Skeletal muscle satellite cell (primary cell): ENCODE results near the gene LBH.

Experiments used
- H3K27me3 ChIP-seq: 2 replicates; pipeline ENCODE4 v1.7.0; 2013; ENCODE audit warnings: low read length; ENCODE audit not compliant: control insufficient read depth, insufficient read depth
- H3K36me3 ChIP-seq: 2 replicates; pipeline ENCODE4 v1.7.0; 2013; ENCODE audit warnings: mild to moderate bottlenecking, control low read depth, low read length; ENCODE audit not compliant: insufficient read depth
- H3K4me1 ChIP-seq: 2 replicates; pipeline ENCODE4 v1.7.0; 2013; ENCODE audit warnings: low read length; ENCODE audit not compliant: control insufficient read depth, insufficient read depth
- H3K4me2 ChIP-seq: 2 replicates; pipeline ENCODE4 v1.7.0; 2013; ENCODE audit warnings: mild to moderate bottlenecking, low read length
- H3K4me3 ChIP-seq: 2 replicates; pipeline ENCODE4 v1.7.0; 2013; ENCODE audit warnings: low read length
- H3K9ac ChIP-seq: 2 replicates; pipeline ENCODE4 v1.7.0; 2013; ENCODE audit warnings: mild to moderate bottlenecking, low read depth, low read length, moderate library complexity
- H3K9me3 ChIP-seq: replicated peaks from 2 replicates; pipeline ENCODE4 v1.7.0; 2013; ENCODE audit warnings: mild to moderate bottlenecking, control low read depth, low read length
- small RNA-seq: library from RNA; depleted of rRNA; stranded (forward); fragments of <200 nt; gene quantifications from one replicate; pipeline ENCODE3, GENCODE V24; 2012

LBH gene

DNA sequence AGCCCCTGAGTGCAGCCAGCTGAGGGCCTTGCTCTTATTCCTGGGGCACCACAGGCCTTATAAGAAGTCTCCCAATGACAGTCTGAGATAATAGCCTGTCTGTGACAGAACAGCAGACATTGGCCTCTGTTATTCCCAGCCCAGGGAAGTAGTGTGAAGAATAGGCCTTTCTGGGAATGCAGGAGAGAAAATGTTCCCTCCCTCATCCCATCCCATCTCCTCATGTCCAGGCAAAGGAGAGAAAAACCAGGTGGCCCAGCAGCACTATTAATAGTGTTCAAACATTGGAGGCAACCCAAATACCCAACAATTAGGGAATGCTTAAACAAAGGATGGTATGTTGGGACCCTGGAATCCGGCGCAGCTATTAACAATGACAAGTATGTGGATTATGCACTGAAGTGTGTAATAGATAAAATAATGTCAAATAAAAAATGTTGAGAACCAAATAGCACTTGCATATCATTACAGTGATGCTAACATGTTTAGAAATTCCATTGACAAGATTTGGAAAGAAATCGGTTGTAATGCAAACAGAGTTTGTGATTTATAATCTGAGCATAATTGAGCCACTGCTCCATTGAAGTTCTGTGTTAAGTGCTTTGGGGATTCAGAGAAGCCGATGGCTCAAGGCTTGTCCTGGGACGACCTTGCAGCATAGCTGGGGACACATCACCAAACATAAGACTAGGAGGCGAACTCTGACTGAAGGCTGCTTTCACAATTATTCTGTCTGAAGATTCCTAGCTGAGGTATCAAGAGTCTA lies 69.3 kb downstream of the LBH start:
- Histone ChIP-seq H3K9ac (no peak overlapping the region), H3K4me2 (no peak overlapping the region), H3K27me3 (no peaks in the 10 kb centered on the region), H3K4me1 (peaks cover 4% of the 10 kb centered on the region), H3K36me3 (no peaks in the 10 kb centered on the region), H3K4me3 (no peak overlapping the region), H3K9me3 (no peaks in the 10 kb centered on the region)

DNA sequence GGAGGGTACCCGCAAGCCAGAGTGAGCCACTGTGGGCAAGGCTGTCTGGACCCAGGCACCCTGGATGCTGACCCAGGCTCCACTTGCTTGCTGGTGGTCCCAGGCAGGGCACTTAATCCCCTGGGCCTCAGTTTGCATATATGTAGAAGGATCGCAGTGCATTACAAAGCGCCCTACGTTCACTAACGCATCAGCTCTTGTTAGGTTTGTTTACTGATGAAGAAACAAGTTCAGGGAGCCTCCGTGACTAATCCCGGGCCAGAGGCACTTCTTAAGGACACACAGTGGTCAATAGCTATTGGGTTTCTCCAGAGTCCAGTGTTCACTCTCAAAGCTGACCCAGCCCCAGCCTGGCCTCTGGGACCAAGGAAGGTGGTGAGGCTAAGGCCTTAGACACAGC lies 70.2 kb downstream of the LBH start:
- Histone ChIP-seq H3K36me3 (no peaks in the 10 kb centered on the region), H3K9me3 (no peaks in the 10 kb centered on the region), H3K9ac (no peak overlapping the region), H3K4me1 (peaks cover 9% of the 10 kb centered on the region), H3K27me3 (no peaks in the 10 kb centered on the region), H3K4me2 (no peak overlapping the region), H3K4me3 (no peak overlapping the region)

DNA sequence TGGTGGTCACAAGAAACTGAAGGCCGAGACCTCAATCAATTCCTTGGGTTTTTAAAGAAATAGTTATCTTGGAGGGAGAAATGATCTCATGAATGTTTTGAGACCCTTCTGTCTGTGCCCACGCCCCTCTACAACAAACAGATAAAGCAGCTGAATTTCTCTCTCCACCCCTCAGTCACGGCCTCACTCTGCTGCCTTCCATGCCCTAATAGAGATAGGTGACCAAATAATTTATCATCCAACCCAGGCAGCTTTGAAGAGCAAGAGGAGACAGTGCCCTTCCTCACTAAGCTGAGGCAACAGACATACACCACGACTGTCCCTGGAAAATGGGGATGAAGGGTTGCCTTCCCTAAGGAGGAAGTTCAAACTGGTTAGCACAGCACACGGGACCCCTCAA lies 71.2 kb downstream of the LBH start:
- H3K36me3 ChIP-seq, result no peaks in the 10 kb centered on the region
- H3K4me1 ChIP-seq, result peaks cover 9% of the 10 kb centered on the region
- H3K27me3 ChIP-seq, result no peaks in the 10 kb centered on the region
- H3K9me3 ChIP-seq, result no peaks in the 10 kb centered on the region
- no peak overlapping the region for H3K9ac ChIP-seq
- H3K4me3 ChIP-seq, result no peak overlapping the region
- H3K4me2 ChIP-seq, result no peak overlapping the region

DNA sequence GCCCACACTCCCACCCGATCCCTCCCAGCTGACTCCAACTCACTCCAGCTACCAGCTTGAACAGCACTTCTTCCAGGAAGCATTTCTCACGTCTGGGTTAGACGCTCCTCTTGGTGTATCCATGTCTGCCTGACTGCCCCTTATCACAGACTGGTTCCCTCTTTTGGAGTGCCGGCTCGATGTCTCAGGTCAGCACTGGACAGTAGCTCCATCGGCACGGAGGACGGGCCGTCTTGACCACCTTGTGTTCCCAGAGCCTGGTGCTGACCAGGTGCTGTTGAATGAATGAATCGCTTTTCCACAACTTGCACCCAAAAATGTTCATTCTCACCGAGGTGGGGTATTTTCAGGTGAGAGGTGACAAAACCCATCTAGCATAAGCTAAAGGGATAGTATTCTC lies 71.8 kb downstream of the LBH start:
- H3K36me3 ChIP-seq, result no peaks in the 10 kb centered on the region
- H3K9ac ChIP-seq, result no peak overlapping the region
- no peak overlapping the region for H3K4me2 ChIP-seq
- H3K9me3 ChIP-seq, result no peaks in the 10 kb centered on the region
- H3K4me1 ChIP-seq, result peaks cover 9% of the 10 kb centered on the region
- H3K4me3 ChIP-seq, result no peak overlapping the region
- H3K27me3 ChIP-seq, result no peaks in the 10 kb centered on the region

DNA sequence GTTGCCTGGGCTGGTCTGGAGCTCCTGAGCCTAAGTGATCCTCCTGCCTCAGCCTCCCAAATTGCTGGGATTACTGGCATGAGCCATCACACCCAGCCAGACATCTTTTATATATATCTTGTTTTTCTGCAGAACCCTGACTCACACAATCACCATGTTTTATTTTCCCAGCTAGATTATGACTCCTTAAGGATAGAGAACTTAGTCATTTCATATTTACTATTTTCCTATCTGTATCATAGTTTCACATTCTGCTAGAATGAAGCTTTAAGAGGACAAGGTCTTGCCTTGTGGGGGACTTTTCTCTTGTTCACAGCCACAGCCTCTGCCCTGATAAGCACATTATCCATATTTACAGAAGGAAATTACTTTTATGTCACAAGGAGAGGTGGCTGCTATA lies 73.9 kb downstream of the LBH start:
- peaks cover 9% of the 10 kb centered on the region for H3K4me1 ChIP-seq
- no peak overlapping the region for H3K9ac ChIP-seq

DNA sequence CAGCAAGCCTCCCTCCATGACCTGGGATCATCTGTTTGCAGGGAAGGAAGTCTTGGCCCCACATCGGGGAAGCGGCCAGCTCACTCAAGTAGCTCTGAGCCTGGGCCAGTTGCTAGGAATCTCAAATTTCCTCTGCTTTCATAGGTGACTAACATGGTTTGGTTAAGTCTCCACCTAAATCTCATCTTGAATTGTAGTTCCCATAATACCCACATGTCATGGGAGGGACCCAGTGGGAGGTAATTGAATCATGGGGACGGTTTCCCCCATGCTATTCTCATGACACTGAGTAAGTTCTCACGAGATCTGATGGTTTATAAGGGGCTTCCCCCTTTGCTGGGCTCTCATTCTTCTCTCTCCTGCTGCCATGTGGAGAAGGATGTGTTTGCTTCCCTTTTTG lies 75.2 kb downstream of the LBH start:
- no peak overlapping the region for H3K4me2 ChIP-seq
- H3K4me3 ChIP-seq, result no peak overlapping the region
- no peak overlapping the region for H3K9ac ChIP-seq
- no peaks in the 10 kb centered on the region for H3K36me3 ChIP-seq
- peaks cover 9% of the 10 kb centered on the region for H3K4me1 ChIP-seq
- H3K9me3 ChIP-seq, result no peaks in the 10 kb centered on the region
- no peaks in the 10 kb centered on the region for H3K27me3 ChIP-seq

More for the DNA sequence above, 73.9 kb downstream of the LBH start:
- Histone ChIP-seq H3K4me2 (no peak overlapping the region), H3K4me3 (no peak overlapping the region), H3K9me3 (no peaks in the 10 kb centered on the region), H3K36me3 (no peaks in the 10 kb centered on the region), H3K27me3 (no peaks in the 10 kb centered on the region)

DNA sequence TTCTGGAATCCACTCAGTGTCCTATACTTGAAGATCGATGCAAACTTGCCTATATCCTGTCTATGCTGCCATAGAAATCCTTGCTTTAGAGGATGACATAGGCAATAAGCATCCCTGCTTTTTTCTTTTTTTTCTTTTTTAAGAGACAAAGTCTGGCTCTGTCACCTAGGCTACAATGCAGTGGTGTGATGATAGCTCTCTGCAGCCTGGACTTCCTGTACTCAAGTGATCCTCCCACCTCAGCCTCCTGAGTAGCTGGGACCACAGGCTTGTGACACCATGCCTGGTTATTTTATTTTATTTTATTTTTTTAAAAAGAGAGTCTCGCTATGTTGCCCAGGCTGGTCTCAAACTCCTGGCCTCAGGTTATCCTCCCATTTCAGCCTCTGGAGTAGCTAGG lies 76.9 kb downstream of the LBH start:
- Histone ChIP-seq H3K9me3 (no peaks in the 10 kb centered on the region), H3K4me1 (peaks cover 9% of the 10 kb centered on the region), H3K4me2 (no peak overlapping the region), H3K27me3 (no peaks in the 10 kb centered on the region), H3K4me3 (no peak overlapping the region), H3K9ac (no peak overlapping the region), H3K36me3 (no peaks in the 10 kb centered on the region)

Small RNA genes within 50 kb of the gene (small RNA-seq; reads per million reads assigned to genes)
- gene SNORA10B, result 0.42 reads per million
